ENCODE measurements around the gene RPTOR.

DNA sequence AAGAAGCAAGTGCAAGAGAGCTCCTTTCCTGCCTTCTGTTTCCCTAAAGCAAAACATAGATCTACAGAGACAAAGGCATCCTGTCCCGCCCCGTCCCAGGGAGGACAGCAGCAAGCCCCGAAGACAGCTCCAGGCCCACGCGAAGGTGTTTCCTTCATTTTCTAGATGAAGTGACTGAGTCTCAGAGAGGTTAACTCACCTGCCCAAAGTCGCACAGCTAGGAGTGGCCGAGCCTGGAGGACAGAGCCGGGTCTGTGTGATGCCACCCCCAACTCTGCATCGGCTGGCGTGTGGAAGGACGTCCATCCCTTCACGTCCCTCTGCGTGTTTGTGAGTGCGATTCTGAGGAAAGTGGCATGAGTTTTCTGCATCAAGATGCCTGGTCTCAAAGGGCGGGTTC lies 259.8 kb downstream of the RPTOR start:
- TF ChIP-seq, protein P1, sequence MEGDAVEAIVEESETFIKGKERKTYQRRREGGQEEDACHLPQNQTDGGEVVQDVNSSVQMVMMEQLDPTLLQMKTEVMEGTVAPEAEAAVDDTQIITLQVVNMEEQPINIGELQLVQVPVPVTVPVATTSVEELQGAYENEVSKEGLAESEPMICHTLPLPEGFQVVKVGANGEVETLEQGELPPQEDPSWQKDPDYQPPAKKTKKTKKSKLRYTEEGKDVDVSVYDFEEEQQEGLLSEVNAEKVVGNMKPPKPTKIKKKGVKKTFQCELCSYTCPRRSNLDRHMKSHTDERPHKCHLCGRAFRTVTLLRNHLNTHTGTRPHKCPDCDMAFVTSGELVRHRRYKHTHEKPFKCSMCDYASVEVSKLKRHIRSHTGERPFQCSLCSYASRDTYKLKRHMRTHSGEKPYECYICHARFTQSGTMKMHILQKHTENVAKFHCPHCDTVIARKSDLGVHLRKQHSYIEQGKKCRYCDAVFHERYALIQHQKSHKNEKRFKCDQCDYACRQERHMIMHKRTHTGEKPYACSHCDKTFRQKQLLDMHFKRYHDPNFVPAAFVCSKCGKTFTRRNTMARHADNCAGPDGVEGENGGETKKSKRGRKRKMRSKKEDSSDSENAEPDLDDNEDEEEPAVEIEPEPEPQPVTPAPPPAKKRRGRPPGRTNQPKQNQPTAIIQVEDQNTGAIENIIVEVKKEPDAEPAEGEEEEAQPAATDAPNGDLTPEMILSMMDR (IDR thresholded peaks at IDR 0.05) = no peak
- no peak for TF ChIP-seq POLR2A (IDR thresholded peaks at IDR 0.05; ENCODE audit: low read depth)

Measured in esophagus muscularis mucosa (tissue), 3 donors.